Fibroblast of the aortic adventitia (primary cell): ENCODE measurements around the gene MVB12B. TPM values are rescaled to one million over a fixed set of nuclear protein-coding genes. Genes with fewer than 3 reads are reported as not detected.

Experiments used
- DNase-seq: peaks from one replicate; pipeline ENCODE4 v3.0.0-alpha.2; 2010; ENCODE audit warnings: low read depth
- H3K4me3 ChIP-seq: 2 replicates; pipeline ENCODE4 v1.5.1; 2011; ENCODE audit warnings: low read depth, mild to moderate bottlenecking, control low read depth, low read length, moderate library complexity
- CTCF ChIP-seq: IDR thresholded peaks from 2 replicates; pipeline ENCODE4 v1.5.1; 2011; ENCODE audit warnings: mild to moderate bottlenecking, low read length, control low read depth, inconsistent platforms; ENCODE audit not compliant: insufficient read depth
- total RNA-seq: library from RNA; depleted of rRNA; stranded (reverse); fragments of >200 nt; gene quantifications from 2 replicates; pipeline ENCODE4 v1.2.3, GENCODE V29; 2012; ENCODE audit warnings: low replicate concordance

The MVB12B gene
- total RNA-seq, 1 donor, result 3.5 TPM

- no peak for TF ChIP-seq CTCF
- DNase-seq, result no peak
- no peak overlapping the region for H3K4me3 ChIP-seq
These were observed 102.6 kb downstream of the MVB12B start for GRCh38 chr9:126429190-126429589.

- TF ChIP-seq CTCF, result no peak
- no peak overlapping the region for H3K4me3 ChIP-seq
- DNase-seq, result no peak
These were observed 103.5 kb downstream of the MVB12B start for GRCh38 chr9:126430124-126430523.

GRCh38 chr9:126431077-126431742 lies 104.6 kb downstream of the MVB12B start:
- no peak for DNase-seq
- H3K4me3 ChIP-seq, result no peak overlapping the region
- no peak for TF ChIP-seq CTCF

- no peak for TF ChIP-seq CTCF
These were observed 106.0 kb downstream of the MVB12B start for GRCh38 chr9:126432659-126433058.

GRCh38 chr9:126435105-126435504 lies 108.5 kb downstream of the MVB12B start:
- no peak for DNase-seq
- no peak overlapping the region for H3K4me3 ChIP-seq
- TF ChIP-seq CTCF, result no peak

More at GRCh38 chr9:126432659-126433058, 106.0 kb downstream of the MVB12B start:
- H3K4me3 ChIP-seq, result no peak overlapping the region
- no peak for DNase-seq

GRCh38 chr9:126435626-126436025 lies 109.0 kb downstream of the MVB12B start:
- TF ChIP-seq CTCF, result no peak
- DNase-seq, result no peak
- no peak overlapping the region for H3K4me3 ChIP-seq

- no peak for TF ChIP-seq CTCF
- H3K4me3 ChIP-seq, result no peak overlapping the region
- no peak for DNase-seq
These were observed 110.1 kb downstream of the MVB12B start for GRCh38 chr9:126436545-126437267.
